ENCODE measurements around the gene HNRNPUL1. TPM values are rescaled to one million over a fixed set of nuclear protein-coding genes. Genes with fewer than 3 reads are reported as not detected.

The HNRNPUL1 gene
- total and polyA plus RNA-seq, 2 donors (not counting 1 experiment from before 2014, with no cell fraction given), result 60.7 to 273 TPM

- no peak overlapping the region for H3K27ac ChIP-seq (ENCODE audit: low read length in 2 of 2)
- POLR2A ChIA-PET, result interaction anchor here (0.7 kb wide), 1 partner anchor 37 kb away, joined by 5 read pairs; no protein-coding TSS in a partner anchor
Measured at GRCh38 chr19:41239363-41239762, 24.8 kb upstream of the HNRNPUL1 start.

GRCh38 chr19:41239961-41240574 is 24.1 kb upstream of the HNRNPUL1 start:
- no peaks in the 10 kb centered on the region for H3K4me1 ChIP-seq (ENCODE audit: control insufficient read depth in 2 of 2, insufficient read depth in 2 of 2, low read length in 2 of 2)
- no peaks in the 10 kb centered on the region for H3K36me3 ChIP-seq (replicated peaks in 1 of 2; ENCODE audit: control extremely low read depth in 1 of 2, control insufficient read depth in 1 of 2, extremely low read depth in 1 of 2, insufficient read depth in 2 of 2, low read length in 1 of 2)
- Mint-ChIP-seq H3K4me3 (no peak overlapping the region), H3K4me1 (no peaks in the 10 kb centered on the region), H3K27ac (no peak overlapping the region), H3K27me3 (no peaks in the 10 kb centered on the region), H3K9me3 (ENCODE audit: insufficient read depth) (no peaks in the 10 kb centered on the region)
- ChIA-PET CTCF (no interaction called here), POLR2A (interaction anchor here (0.7 kb wide), 1 partner anchor 36 kb away, joined by 5 read pairs; no protein-coding TSS in a partner anchor)
- H2AFZ ChIP-seq (ENCODE audit: insufficient read depth, low read depth, low read length, poor library complexity, severe bottlenecking), result no peak overlapping the region
- no peak overlapping the region for H3K9ac ChIP-seq (ENCODE audit: low read length)
- WGBS (ENCODE audit: insufficient coverage), result 96% methylated on average over 2 of the region's 2 CpGs
- DNase-seq, result no peak
- no peaks in the 10 kb centered on the region for H3K79me2 ChIP-seq (ENCODE audit: control insufficient read depth, insufficient read depth, low read length)
- TF ChIP-seq CTCF (IDR thresholded peaks at IDR 0.05) (no peak), EZH2 (IDR thresholded peaks at IDR 0.05; ENCODE audit: borderline replicate concordance, insufficient read depth, low read depth, low read length, poor library complexity, severe bottlenecking) (no peak)
- peaks cover 0 to 10% (median 0%) of the 10 kb centered on the region in 4 experiments for H3K27me3 ChIP-seq (replicated peaks in 1 of 4; ENCODE audit: control extremely low read depth in 1 of 4, control insufficient read depth in 3 of 4, insufficient read depth in 4 of 4, low read length in 3 of 4)
- no peaks in the 10 kb centered on the region for H3K9me3 ChIP-seq (ENCODE audit: control extremely low read depth in 1 of 3, control insufficient read depth in 2 of 3, insufficient read depth in 1 of 3, low read length in 2 of 3)
- no peaks in the 10 kb centered on the region for H4K20me1 ChIP-seq (ENCODE audit: control insufficient read depth, insufficient read depth, low read length, poor library complexity, severe bottlenecking)
- intact Hi-C loops (cut with micrococcal nuclease), result no loop called here
- ATAC-seq (ENCODE audit: low read depth), result no peak
- H3K4me2 ChIP-seq (replicated peaks; ENCODE audit: low read depth, low read length, poor library complexity, severe bottlenecking), result no peak overlapping the region
- H3K27ac ChIP-seq (ENCODE audit: low read length in 2 of 2), result no peak overlapping the region
- H3K4me3 ChIP-seq (ENCODE audit: control extremely low read depth in 1 of 5, extremely low read depth in 1 of 5, insufficient read depth in 1 of 5, low read depth in 2 of 5, low read length in 4 of 5), result no peak overlapping the region

More at GRCh38 chr19:41239363-41239762, 24.8 kb upstream of the HNRNPUL1 start:
- Histone ChIP-seq H3K27me3 (replicated peaks in 1 of 4; ENCODE audit: control extremely low read depth in 1 of 4, control insufficient read depth in 3 of 4, insufficient read depth in 4 of 4, low read length in 3 of 4) (peaks cover 0 to 10% (median 0%) of the 10 kb centered on the region in 4 experiments), H3K36me3 (replicated peaks in 1 of 2; ENCODE audit: control extremely low read depth in 1 of 2, control insufficient read depth in 1 of 2, extremely low read depth in 1 of 2, insufficient read depth in 2 of 2, low read length in 1 of 2) (no peaks in the 10 kb centered on the region), H4K20me1 (ENCODE audit: control insufficient read depth, insufficient read depth, low read length, poor library complexity, severe bottlenecking) (no peaks in the 10 kb centered on the region), H3K9me3 (ENCODE audit: control extremely low read depth in 1 of 3, control insufficient read depth in 2 of 3, insufficient read depth in 1 of 3, low read length in 2 of 3) (no peaks in the 10 kb centered on the region), H2AFZ (ENCODE audit: insufficient read depth, low read depth, low read length, poor library complexity, severe bottlenecking) (no peak overlapping the region), H3K4me1 (ENCODE audit: control insufficient read depth in 2 of 2, insufficient read depth in 2 of 2, low read length in 2 of 2) (no peaks in the 10 kb centered on the region), H3K4me2 (replicated peaks; ENCODE audit: low read depth, low read length, poor library complexity, severe bottlenecking) (no peak overlapping the region), H3K9ac (ENCODE audit: low read length) (no peak overlapping the region), H3K4me3 (ENCODE audit: control extremely low read depth in 1 of 5, extremely low read depth in 1 of 5, insufficient read depth in 1 of 5, low read depth in 2 of 5, low read length in 4 of 5) (no peak overlapping the region), H3K79me2 (ENCODE audit: control insufficient read depth, insufficient read depth, low read length) (no peaks in the 10 kb centered on the region)
- Mint-ChIP-seq H3K27ac (no peak overlapping the region), H3K27me3 (no peaks in the 10 kb centered on the region), H3K9me3 (ENCODE audit: insufficient read depth) (no peaks in the 10 kb centered on the region), H3K4me1 (no peaks in the 10 kb centered on the region), H3K4me3 (no peak overlapping the region)
- TF ChIP-seq EZH2 (IDR thresholded peaks at IDR 0.05; ENCODE audit: borderline replicate concordance, insufficient read depth, low read depth, low read length, poor library complexity, severe bottlenecking), result no peak
- 95% methylated on average over 9 of the region's 9 CpGs for WGBS (ENCODE audit: insufficient coverage)
- CTCF ChIA-PET, result no interaction called here
- DNase-seq (no peak), ATAC-seq (ENCODE audit: low read depth) (no peak)
- intact Hi-C loops (cut with micrococcal nuclease), result no loop called here

Measured in B cell (primary cell).